Keratinocyte (primary cell): Measurements from ENCODE around the gene METTL2A.
"Not testable (repeated sequence)": the region's sequence is repeated elsewhere in the genome, so short reads cannot be mapped to it uniquely, and the experiment has no call there.

Source experiments
- EZH2 ChIP-seq: IDR thresholded peaks from one replicate; pipeline ENCODE4 v1.6.1; 2012; ENCODE audit warnings: inconsistent platforms, mild to moderate bottlenecking, low read length, moderate library complexity
- TF ChIP-seq, protein P1 (sequence below), 3 experiments: IDR thresholded peaks in 1 of 3; conservative IDR thresholded peaks in 1 of 3; optimal IDR thresholded peaks in 1 of 3; 2 replicates in 2 of 3; 3 replicates in 1 of 3; pipeline versions ENCODE3 to v1.5.1; 2011; ENCODE audit warnings: low read length in 3 of 3, mild to moderate bottlenecking in 3 of 3, moderate library complexity in 2 of 3, control low read depth in 1 of 3, inconsistent platforms in 1 of 3; ENCODE audit not compliant: insufficient read depth in 2 of 3; ENCODE audit errors: extremely low read depth in 1 of 3

DNA sequence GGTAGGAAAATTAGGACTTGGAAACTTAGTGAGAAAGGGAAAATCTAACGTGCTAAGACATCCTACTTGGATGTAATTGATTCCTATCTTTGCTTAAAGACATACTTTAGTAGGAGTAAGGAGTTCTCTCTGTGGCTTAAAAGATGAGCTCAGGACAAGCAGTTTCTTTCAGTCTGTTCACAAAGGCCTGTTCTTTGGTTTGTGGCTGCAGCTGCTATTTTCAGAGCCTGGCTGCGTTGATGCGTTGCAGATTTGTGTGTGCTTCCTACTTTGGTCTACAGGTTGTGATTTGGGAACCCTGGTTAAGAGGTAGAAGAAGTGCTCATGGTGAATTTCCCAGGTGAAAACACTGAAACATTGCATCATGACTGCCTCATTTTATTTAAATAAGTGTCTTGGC is 30.4 kb downstream of the METTL2A start:
- TF ChIP-seq, protein P1, sequence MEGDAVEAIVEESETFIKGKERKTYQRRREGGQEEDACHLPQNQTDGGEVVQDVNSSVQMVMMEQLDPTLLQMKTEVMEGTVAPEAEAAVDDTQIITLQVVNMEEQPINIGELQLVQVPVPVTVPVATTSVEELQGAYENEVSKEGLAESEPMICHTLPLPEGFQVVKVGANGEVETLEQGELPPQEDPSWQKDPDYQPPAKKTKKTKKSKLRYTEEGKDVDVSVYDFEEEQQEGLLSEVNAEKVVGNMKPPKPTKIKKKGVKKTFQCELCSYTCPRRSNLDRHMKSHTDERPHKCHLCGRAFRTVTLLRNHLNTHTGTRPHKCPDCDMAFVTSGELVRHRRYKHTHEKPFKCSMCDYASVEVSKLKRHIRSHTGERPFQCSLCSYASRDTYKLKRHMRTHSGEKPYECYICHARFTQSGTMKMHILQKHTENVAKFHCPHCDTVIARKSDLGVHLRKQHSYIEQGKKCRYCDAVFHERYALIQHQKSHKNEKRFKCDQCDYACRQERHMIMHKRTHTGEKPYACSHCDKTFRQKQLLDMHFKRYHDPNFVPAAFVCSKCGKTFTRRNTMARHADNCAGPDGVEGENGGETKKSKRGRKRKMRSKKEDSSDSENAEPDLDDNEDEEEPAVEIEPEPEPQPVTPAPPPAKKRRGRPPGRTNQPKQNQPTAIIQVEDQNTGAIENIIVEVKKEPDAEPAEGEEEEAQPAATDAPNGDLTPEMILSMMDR (optimal IDR thresholded peaks at IDR 0.05 in 1 of 3, IDR thresholded peaks at IDR 0.05 in 1 of 3, conservative IDR thresholded peaks at IDR 0.05 in 1 of 3; ENCODE audit: extremely low read depth in 1 of 3, insufficient read depth in 2 of 3, low read length in 3 of 3), result not testable (repeated sequence)
- not testable (repeated sequence) for TF ChIP-seq EZH2
